Measurements from ENCODE around the gene LPIN2. TPM values are rescaled to one million over a fixed set of nuclear protein-coding genes. Genes with fewer than 3 reads are reported as not detected.
A peak's percentile ranks its signal among the peaks of the same experiment; 100 is the strongest.

LPIN2 gene
- total RNA-seq, 1 donor = 48.1 TPM

- Histone ChIP-seq H3K9me3 (ENCODE audit: low read depth, low read length) (no peaks in the 10 kb centered on the region), H3K27me3 (ENCODE audit: insufficient read depth, low read length) (no peaks in the 10 kb centered on the region), H3K4me1 (ENCODE audit: insufficient read depth, low read length) (peaks cover 17% of the 10 kb centered on the region), H4K20me1 (ENCODE audit: insufficient read depth, low read length) (peaks cover 14% of the 10 kb centered on the region), H3K79me2 (ENCODE audit: insufficient read depth, low read length) (peaks cover 99% of the 10 kb centered on the region), H3K27ac (ENCODE audit: low read depth, low read length) (peak overlapping the region; percentile 87), H2AFZ (ENCODE audit: low read length) (no peak overlapping the region), H3K36me3 (ENCODE audit: insufficient read depth, low read length) (no peaks in the 10 kb centered on the region), H3K4me2 (ENCODE audit: insufficient read depth, low read length) (no peak overlapping the region), H3K4me3 (ENCODE audit: insufficient read depth, low read length) (no peak overlapping the region)
- TF ChIP-seq CTCF (IDR thresholded peaks at IDR 0.05; ENCODE audit: extremely low read depth, low read depth, low read length) = no peak
- no peak for DNase-seq (ENCODE audit: insufficient read length, low spot score, missing footprints)
Observed at GRCh38 chr18:2970772-2971659, 41.9 kb downstream of the LPIN2 start.

GRCh38 chr18:2970344-2970743, 42.6 kb downstream of the LPIN2 start:
- Histone ChIP-seq H3K79me2 (ENCODE audit: insufficient read depth, low read length) (peaks cover 99% of the 10 kb centered on the region), H3K27ac (ENCODE audit: low read depth, low read length) (no peak overlapping the region), H2AFZ (ENCODE audit: low read length) (no peak overlapping the region), H3K4me3 (ENCODE audit: insufficient read depth, low read length) (no peak overlapping the region), H3K9me3 (ENCODE audit: low read depth, low read length) (no peaks in the 10 kb centered on the region), H3K4me1 (ENCODE audit: insufficient read depth, low read length) (peaks cover 17% of the 10 kb centered on the region), H4K20me1 (ENCODE audit: insufficient read depth, low read length) (peaks cover 17% of the 10 kb centered on the region), H3K4me2 (ENCODE audit: insufficient read depth, low read length) (no peak overlapping the region), H3K36me3 (ENCODE audit: insufficient read depth, low read length) (no peaks in the 10 kb centered on the region), H3K27me3 (ENCODE audit: insufficient read depth, low read length) (no peaks in the 10 kb centered on the region)
- no peak for TF ChIP-seq CTCF (IDR thresholded peaks at IDR 0.05; ENCODE audit: extremely low read depth, low read depth, low read length)
- no peak for DNase-seq (ENCODE audit: insufficient read length, low spot score, missing footprints)

- Histone ChIP-seq H3K4me2 (ENCODE audit: insufficient read depth, low read length) (no peak overlapping the region), H3K27me3 (ENCODE audit: insufficient read depth, low read length) (no peaks in the 10 kb centered on the region), H3K79me2 (ENCODE audit: insufficient read depth, low read length) (peaks cover 99% of the 10 kb centered on the region), H4K20me1 (ENCODE audit: insufficient read depth, low read length) (peaks cover 17% of the 10 kb centered on the region), H3K9me3 (ENCODE audit: low read depth, low read length) (no peaks in the 10 kb centered on the region), H2AFZ (ENCODE audit: low read length) (no peak overlapping the region), H3K4me1 (ENCODE audit: insufficient read depth, low read length) (peaks cover 14% of the 10 kb centered on the region), H3K4me3 (ENCODE audit: insufficient read depth, low read length) (no peak overlapping the region), H3K36me3 (ENCODE audit: insufficient read depth, low read length) (no peaks in the 10 kb centered on the region), H3K27ac (ENCODE audit: low read depth, low read length) (no peak overlapping the region)
- no peak for TF ChIP-seq CTCF (IDR thresholded peaks at IDR 0.05; ENCODE audit: extremely low read depth, low read depth, low read length)
- DNase-seq (ENCODE audit: insufficient read length, low spot score, missing footprints) = no peak
Observed at GRCh38 chr18:2969695-2970094, 43.2 kb downstream of the LPIN2 start.

- H4K20me1 ChIP-seq (ENCODE audit: insufficient read depth, low read length) = peaks cover 17% of the 10 kb centered on the region
- no peak overlapping the region for H2AFZ ChIP-seq (ENCODE audit: low read length)
- TF ChIP-seq CTCF (IDR thresholded peaks at IDR 0.05; ENCODE audit: extremely low read depth, low read depth, low read length) = no peak
- peaks cover 97% of the 10 kb centered on the region for H3K79me2 ChIP-seq (ENCODE audit: insufficient read depth, low read length)
- no peak for DNase-seq (ENCODE audit: insufficient read length, low spot score, missing footprints)
- peaks cover 14% of the 10 kb centered on the region for H3K4me1 ChIP-seq (ENCODE audit: insufficient read depth, low read length)
- no peaks in the 10 kb centered on the region for H3K27me3 ChIP-seq (ENCODE audit: insufficient read depth, low read length)
- no peak overlapping the region for H3K27ac ChIP-seq (ENCODE audit: low read depth, low read length)
- no peaks in the 10 kb centered on the region for H3K9me3 ChIP-seq (ENCODE audit: low read depth, low read length)
- no peak overlapping the region for H3K4me3 ChIP-seq (ENCODE audit: insufficient read depth, low read length)
- H3K4me2 ChIP-seq (ENCODE audit: insufficient read depth, low read length) = no peak overlapping the region
- H3K36me3 ChIP-seq (ENCODE audit: insufficient read depth, low read length) = no peaks in the 10 kb centered on the region
Observed at GRCh38 chr18:2968606-2969005, 44.3 kb downstream of the LPIN2 start.

All from osteoblast (primary cell).